ENCODE results near the gene CD163. TPM values are rescaled to one million over a fixed set of nuclear protein-coding genes. Genes with fewer than 3 reads are reported as not detected.
"Not testable (repeated sequence)": the region's sequence is repeated elsewhere in the genome, so short reads cannot be mapped to it uniquely, and the experiment has no call there.

CD163 gene
- total and polyA plus RNA-seq, 9 donors, result 15.2 to 203 (median 58.2) TPM

DNA sequence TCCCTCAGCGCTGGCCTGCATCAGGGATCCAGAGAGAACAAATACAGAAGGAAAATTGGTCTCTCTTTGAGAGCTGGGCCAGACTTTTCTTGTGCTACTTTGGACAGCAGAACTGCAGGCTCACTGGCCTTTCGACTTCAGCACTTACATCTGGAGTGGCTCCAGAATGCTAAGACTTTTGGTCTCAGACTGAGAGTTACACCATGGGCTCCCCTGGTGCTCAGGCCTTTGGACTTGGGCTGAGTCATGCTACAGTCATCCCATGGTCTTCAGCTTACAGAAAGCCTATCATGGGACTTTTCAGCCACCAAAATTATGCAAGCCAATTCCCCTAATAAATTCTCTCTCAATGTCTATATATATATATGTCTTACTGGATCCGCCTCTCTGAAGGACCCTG is 9.0 kb upstream of the CD163 start:
- no peak for DNase-seq
- intact Hi-C loops (cut with DNase I), result no loop called here
- Histone ChIP-seq H3K9me3 (no peaks in the 10 kb centered on the region), H3K27ac (no peak overlapping the region), H3K4me1 (ENCODE audit: insufficient read depth) (no peaks in the 10 kb centered on the region), H3K27me3 (no peaks in the 10 kb centered on the region), H3K36me3 (no peaks in the 10 kb centered on the region), H3K4me3 (no peak overlapping the region)
- 72 to 78% (median 77%) methylated on average over 3 of the region's 3 CpGs for WGBS, 3 donors
- TF ChIP-seq, protein P1, sequence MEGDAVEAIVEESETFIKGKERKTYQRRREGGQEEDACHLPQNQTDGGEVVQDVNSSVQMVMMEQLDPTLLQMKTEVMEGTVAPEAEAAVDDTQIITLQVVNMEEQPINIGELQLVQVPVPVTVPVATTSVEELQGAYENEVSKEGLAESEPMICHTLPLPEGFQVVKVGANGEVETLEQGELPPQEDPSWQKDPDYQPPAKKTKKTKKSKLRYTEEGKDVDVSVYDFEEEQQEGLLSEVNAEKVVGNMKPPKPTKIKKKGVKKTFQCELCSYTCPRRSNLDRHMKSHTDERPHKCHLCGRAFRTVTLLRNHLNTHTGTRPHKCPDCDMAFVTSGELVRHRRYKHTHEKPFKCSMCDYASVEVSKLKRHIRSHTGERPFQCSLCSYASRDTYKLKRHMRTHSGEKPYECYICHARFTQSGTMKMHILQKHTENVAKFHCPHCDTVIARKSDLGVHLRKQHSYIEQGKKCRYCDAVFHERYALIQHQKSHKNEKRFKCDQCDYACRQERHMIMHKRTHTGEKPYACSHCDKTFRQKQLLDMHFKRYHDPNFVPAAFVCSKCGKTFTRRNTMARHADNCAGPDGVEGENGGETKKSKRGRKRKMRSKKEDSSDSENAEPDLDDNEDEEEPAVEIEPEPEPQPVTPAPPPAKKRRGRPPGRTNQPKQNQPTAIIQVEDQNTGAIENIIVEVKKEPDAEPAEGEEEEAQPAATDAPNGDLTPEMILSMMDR (IDR thresholded peaks at IDR 0.05), result no peak
- TF ChIP-seq EP300 (IDR thresholded peaks at IDR 0.05) (no peak), POLR2A (IDR thresholded peaks at IDR 0.05) (no peak)

DNA sequence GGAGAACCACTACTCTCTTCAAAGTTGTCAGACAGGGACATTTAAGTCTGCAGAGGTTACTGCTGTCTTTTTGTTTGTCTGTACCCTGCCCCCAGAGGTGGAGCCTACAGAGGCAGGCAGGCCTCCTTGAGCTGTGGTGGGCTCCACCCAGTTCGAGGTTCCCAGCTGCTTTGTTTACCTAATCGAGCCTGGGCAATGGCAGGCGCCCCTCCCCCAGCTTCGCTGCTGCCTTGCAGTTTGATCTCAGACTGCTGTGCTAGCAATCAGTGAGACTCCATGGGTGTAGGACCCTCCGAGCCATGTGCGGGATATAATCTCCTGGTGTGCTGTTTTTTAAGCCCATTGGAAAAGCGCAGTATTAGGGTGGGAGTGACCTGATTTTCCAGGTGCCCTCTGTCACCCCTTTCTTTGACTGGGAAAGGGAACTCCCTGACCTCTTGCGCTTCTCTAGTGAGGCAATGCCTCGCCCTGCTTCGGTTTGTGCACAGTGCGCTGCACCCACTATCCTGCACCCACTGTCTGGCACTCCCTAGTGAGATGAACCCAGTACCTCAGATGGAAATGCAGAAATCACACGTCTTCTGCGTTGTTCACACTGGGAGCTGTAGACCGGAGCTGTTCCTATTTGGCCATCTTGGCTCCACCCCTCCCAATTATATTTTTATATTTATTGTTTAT is 6.4 kb upstream of the CD163 start:
- H3K9me3 ChIP-seq; H3K4me1 ChIP-seq (ENCODE audit: insufficient read depth); H3K36me3 ChIP-seq; H3K27me3 ChIP-seq; DNase-seq; intact Hi-C loops (cut with DNase I); H3K27ac ChIP-seq; H3K4me3 ChIP-seq: not testable (repeated sequence)
- WGBS, 3 donors, result 86 to 89% (median 88%) methylated on average over 14 of the region's 14 CpGs

DNA sequence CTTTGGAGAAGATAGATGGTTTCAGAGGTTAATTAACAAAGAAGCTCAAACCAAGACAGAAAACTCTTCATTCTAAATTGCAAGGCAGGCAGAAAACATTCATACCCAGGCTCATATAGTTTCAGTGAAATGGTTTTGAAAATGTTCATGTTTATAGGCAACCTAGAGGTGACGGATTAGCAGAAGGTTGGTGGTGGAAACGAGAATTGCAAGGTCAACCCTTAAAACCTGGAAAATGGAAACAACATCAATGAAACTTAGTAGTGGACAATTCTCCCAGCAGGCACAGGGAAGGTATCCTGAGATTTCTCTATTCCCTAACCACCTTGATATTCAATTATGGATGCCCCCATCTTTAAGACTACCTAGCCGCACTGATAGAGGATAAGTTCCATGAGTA is 965 bp downstream of the CD163 start:
- H3K27ac ChIP-seq, result no peak overlapping the region
- no peaks in the 10 kb centered on the region for H3K27me3 ChIP-seq
- DNase-seq, result no peak
- H3K4me3 ChIP-seq, result no peak overlapping the region
- TF ChIP-seq POLR2A (IDR thresholded peaks at IDR 0.05) (no peak), EP300 (IDR thresholded peaks at IDR 0.05) (no peak)
- TF ChIP-seq, protein P1 (IDR thresholded peaks at IDR 0.05), result no peak
- no peaks in the 10 kb centered on the region for H3K4me1 ChIP-seq (ENCODE audit: insufficient read depth)
- no peaks in the 10 kb centered on the region for H3K36me3 ChIP-seq
- intact Hi-C loops (cut with DNase I), result no loop called here
- no peaks in the 10 kb centered on the region for H3K9me3 ChIP-seq
- WGBS, 3 donors, result 70 to 71% (median 70%) methylated on average over 3 of the region's 3 CpGs

DNA sequence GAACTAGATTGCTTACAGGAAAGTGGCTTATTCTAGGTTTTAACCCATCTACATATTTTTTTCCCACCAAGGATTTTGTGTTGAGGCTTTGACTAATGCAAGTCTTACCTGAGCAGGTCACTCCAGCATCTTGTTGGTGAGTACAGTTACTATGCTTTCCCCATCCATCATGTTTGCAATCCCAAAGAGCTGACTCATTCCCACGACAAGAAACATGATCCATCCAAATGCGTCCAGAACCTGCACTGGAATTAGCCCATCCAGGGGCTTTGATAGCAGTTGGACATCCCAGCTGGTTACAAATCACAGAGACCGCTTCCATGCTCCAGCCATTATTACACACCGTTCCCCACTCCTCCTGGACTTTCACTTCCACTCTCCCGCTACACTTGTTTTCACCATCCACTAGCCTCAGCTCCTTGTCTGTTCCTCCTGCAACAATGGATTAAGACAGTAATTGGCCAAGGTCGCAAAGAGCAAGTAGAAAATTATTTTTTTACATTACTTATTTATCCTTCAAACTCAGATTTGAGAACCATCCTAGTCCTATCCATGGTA is 2.5 kb downstream of the CD163 start:
- 76 to 78% (median 77%) methylated on average over 6 of the region's 6 CpGs for WGBS, 3 donors
- Histone ChIP-seq H3K27ac (no peak overlapping the region), H3K9me3 (no peaks in the 10 kb centered on the region), H3K27me3 (no peaks in the 10 kb centered on the region), H3K4me3 (no peak overlapping the region), H3K4me1 (ENCODE audit: insufficient read depth) (no peaks in the 10 kb centered on the region), H3K36me3 (no peaks in the 10 kb centered on the region)
- TF ChIP-seq, protein P1 (IDR thresholded peaks at IDR 0.05), result no peak
- TF ChIP-seq EP300 (IDR thresholded peaks at IDR 0.05) (no peak), POLR2A (IDR thresholded peaks at IDR 0.05) (no peak)
- DNase-seq, result no peak
- intact Hi-C loops (cut with DNase I), result no loop called here

DNA sequence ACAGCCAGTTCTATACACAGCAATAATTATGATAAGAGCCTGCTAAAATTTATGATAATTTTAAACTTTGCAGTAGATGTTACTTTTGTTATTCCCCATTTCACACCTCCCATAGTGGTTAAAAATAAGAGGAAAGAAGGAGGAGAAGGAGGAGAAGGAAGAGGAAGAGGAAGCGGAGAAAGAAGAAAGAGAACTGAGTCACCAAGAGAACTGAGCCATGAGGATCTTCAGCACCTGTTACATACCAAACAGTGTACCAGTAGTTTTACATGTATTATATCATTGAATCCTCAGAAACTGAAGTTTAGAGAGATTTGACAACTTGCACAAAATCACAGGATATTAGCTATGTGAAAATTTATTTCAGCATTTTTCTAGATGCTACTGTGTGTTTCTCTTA is 3.9 kb downstream of the CD163 start:
- H3K9me3 ChIP-seq, result no peaks in the 10 kb centered on the region
- H3K36me3 ChIP-seq, result no peaks in the 10 kb centered on the region
- no peak overlapping the region for H3K4me3 ChIP-seq
- WGBS, 3 donors, result 68 to 77% (median 74%) methylated on average over 1 of the region's 1 CpG
- H3K27ac ChIP-seq, result no peak overlapping the region
- TF ChIP-seq POLR2A (IDR thresholded peaks at IDR 0.05) (no peak), EP300 (IDR thresholded peaks at IDR 0.05) (no peak)
- TF ChIP-seq, protein P1 (IDR thresholded peaks at IDR 0.05), result no peak
- H3K4me1 ChIP-seq (ENCODE audit: insufficient read depth), result no peaks in the 10 kb centered on the region
- no peaks in the 10 kb centered on the region for H3K27me3 ChIP-seq
- intact Hi-C loops (cut with DNase I), result no loop called here
- no peak for DNase-seq

Measured in ovary (tissue), 9 donors.